RWPE1 (cell line): ENCODE data around the gene SLC47A2.

Experiments
- CTCF ChIA-PET: fragments of 350-600 bp; sonication (Branson Sonifier 250); formaldehyde crosslinking; extraction: SDS; loops from one replicate; lab custom pipeline; 2021; lab: Yijun Ruan, JAX
- POLR2A ChIA-PET: fragments of 400-600 bp; formaldehyde crosslinking; extraction: SDS; loops from one replicate; lab custom pipeline; 2020; ENCODE audit warnings: antibody characterized with exemption; ENCODE audit not compliant: low non-redundant PET; lab: Yijun Ruan, JAX
- DNase-seq: peaks from one replicate; pipeline ENCODE4 v3.0.0; 2012; ENCODE audit warnings: low spot score
- H3K27ac ChIP-seq: fragments of 450-650 bp; 2 replicates; pipeline ENCODE4 v1.5.1; 2017
- CTCF ChIP-seq: fragments of 450-650 bp; conservative IDR thresholded peaks from 2 replicates; pipeline ENCODE4 v1.5.1; 2017; ENCODE audit warnings: low read depth, mild to moderate bottlenecking

SLC47A2 gene

DNA sequence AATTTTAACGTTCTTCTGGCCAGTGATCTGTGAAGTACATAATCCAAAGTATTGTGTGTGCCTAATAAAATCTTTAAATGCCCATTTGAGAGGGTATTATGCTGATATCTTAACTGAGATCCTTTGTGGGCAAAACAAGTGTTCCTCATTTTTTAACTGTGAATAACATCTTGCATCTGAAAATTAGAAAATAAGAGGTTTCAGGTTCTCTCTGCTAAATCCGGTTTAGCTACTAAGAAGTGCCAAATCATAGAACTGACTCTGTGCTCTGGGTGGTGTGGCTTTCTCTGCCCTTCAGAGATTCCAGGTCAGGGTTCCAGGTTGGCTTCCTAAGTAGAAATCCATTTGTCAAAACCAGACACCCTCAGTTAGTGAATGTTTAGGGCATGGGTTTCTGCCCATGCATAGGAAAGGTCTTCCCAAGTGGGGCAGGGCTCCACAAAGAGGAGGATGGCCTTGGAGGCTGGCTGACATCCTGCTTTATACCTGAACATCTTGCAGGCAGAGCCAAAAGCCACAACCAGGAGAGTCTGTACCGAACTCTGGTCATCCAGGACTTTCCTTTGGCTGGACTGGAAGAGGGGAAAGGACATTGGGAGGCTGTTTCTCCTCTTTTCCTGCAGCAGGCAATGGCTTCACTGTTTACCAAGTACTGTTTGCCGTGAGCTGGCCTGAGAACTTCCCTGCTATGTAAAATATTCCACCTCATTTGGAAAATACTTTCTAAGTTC, 59.4 kb downstream of the SLC47A2 start:
- no peak for TF ChIP-seq CTCF
- no peak for DNase-seq
- H3K27ac ChIP-seq: peak overlapping the region; percentile 55
- ChIA-PET POLR2A (no interaction called here), CTCF (no interaction called here)

DNA sequence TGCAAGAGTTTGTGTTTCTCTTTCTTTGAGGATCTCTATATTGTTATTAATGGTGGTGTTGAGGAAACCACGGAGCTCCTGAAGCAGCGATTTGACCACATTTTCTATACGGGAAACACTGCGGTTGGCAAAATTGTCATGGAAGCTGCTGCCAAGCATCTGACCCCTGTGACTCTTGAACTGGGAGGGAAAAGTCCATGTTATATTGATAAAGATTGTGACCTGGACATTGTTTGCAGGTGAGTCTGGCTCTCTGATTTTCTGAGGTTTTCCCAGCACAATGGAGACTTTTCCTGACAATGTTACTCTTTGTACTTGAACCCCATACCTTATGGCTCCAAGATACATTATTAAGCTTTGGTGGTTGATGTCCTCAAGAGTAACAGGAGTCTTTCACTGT, 60.0 kb downstream of the SLC47A2 start:
- TF ChIP-seq CTCF: no peak
- H3K27ac ChIP-seq: no peak overlapping the region
- CTCF ChIA-PET: interaction anchor here (0.5 to 0.8 kb wide), 2 partner anchors 12 to 172 kb away, joined by 3 to 4 read pairs; no protein-coding TSS in a partner anchor
- POLR2A ChIA-PET: no interaction called here
- DNase-seq: no peak

DNA sequence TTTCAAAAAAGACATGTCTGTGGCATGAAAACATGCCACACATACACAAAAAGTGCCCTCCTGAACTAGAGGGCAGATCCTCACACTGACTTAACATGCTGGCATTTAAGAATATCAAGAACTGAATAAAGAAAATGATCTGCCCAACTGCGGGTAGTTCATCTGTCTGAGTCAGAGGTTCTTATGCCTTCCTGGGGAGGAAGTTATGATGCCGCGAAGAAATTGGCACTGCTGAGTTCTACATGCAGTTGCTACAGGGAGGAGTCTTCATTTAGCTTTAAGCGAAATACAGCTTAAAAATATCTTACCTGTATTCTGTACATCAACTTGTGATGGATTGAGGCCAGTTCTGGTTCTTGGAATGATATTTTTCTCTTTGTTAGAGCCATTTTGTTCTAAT, 61.5 kb downstream of the SLC47A2 start:
- H3K27ac ChIP-seq: peak overlapping the region; percentile 47
- no peak for DNase-seq
- ChIA-PET CTCF (interaction anchor here (1.1 kb wide), 1 partner anchor 292 kb away, joined by 3 read pairs; no protein-coding TSS in a partner anchor), POLR2A (interaction anchor here (0.6 kb wide), 1 partner anchor 55 kb away, joined by 7 read pairs; no protein-coding TSS in a partner anchor)
- TF ChIP-seq CTCF: no peak

DNA sequence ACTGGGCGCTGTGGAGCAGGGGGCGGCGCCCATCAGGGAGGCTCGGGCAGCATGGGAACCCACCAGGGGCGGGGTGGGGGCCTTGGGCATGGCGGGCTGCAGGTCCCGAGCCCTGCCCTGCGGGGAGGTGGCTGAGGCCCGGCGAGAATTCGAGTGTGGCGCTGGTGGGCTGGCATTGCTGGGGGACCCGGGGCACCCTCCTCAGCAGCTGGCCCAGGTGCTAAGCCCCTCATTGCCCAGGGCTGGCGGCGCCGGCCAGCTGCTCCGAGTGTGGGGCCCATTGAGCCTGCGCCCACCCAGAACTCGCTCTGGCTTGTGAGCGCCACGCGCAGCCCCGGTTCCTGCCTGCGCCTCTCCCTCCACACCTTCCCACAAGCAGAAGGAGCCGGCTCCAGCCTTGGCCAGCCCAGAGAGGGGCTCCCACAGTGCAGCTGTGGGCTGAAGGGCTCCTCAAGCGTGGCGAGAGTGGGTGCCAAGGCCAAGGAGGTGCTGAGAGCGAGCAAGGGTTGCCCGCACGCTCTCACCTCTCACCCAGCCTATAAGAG, 62.0 kb downstream of the SLC47A2 start:
- peak overlapping the region; percentile 47 for H3K27ac ChIP-seq
- POLR2A ChIA-PET: no interaction called here
- TF ChIP-seq CTCF: no peak
- CTCF ChIA-PET: no interaction called here
- no peak for DNase-seq

DNA sequence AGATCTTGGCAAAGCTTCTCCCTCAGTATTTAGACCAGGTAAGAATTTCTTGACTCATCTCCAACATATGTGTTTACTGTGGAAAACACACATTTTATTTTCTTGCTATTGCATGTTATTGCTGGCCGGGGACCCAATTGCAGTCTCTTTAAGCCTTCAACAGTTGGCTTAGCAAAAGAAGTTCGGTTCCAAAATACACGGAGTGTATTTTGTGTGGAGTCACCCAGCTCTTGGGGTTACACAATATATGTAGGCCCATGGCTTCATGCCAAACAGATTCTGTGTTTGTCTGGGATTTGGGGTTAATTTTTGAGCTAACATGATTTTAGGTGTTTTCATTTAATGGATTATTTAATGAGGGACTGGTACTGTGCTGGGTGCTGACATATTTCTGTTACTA, 63.8 kb downstream of the SLC47A2 start:
- POLR2A ChIA-PET: no interaction called here
- DNase-seq: no peak
- no peak for TF ChIP-seq CTCF
- H3K27ac ChIP-seq: peak overlapping the region; percentile 71
- CTCF ChIA-PET: interaction anchor here (0.6 to 1.0 kb wide), 4 partner anchors 29 to 66 kb away, joined by 3 to 10 read pairs (median 4); no protein-coding TSS in a partner anchor

GRCh38 chr17:19651451-19652238, 64.7 kb downstream of the SLC47A2 start:
- ChIA-PET CTCF (interaction anchor here (0.6 to 1.0 kb wide), 3 partner anchors 28 to 67 kb away, joined by 3 to 4 read pairs (median 3); no protein-coding TSS in a partner anchor), POLR2A (no interaction called here)

More at GRCh38 chr17:19651451-19652238, 64.7 kb downstream of the SLC47A2 start:
- DNase-seq: no peak
- peak overlapping the region; percentile 67 for H3K27ac ChIP-seq
- TF ChIP-seq CTCF: no peak
